WTC11 (cell line): ENCODE results near the gene GPR85. TPM values are rescaled to one million over a fixed set of nuclear protein-coding genes. Genes with fewer than 3 reads are reported as not detected.

ENCODE experiments used
- ATAC-seq: fragments of 200-7000 bp; cut with Tn5 transposase; 2 replicates; pipeline ENCODE4 v1.10.0; 2021; ENCODE audit warnings: mild to moderate bottlenecking, moderate library complexity
- CTCF ChIA-PET: fragments of 300-600 bp; sonication (Branson Sonifier 250); formaldehyde crosslinking; loops from one replicate; lab custom pipeline; 2021; ENCODE audit warnings: antibody characterized with exemption; lab: Charles Lee
- POLR2A ChIA-PET: fragments of 350-600 bp; sonication (Branson Sonifier 250); formaldehyde crosslinking; loops from one replicate; lab custom pipeline; 2021; ENCODE audit warnings: antibody characterized with exemption; lab: Charles Lee
- DNase-seq: peaks from one replicate; pipeline ENCODE4 v3.0.0; 2021; ENCODE audit warnings: low spot score
- H3K27ac Mint-ChIP-seq: 2 replicates; pipeline ENCODE4 v1.8.0; 2021; ENCODE audit warnings: mixed read lengths
- H3K27me3 Mint-ChIP-seq: 2 replicates; pipeline ENCODE4 v1.8.0; 2021; ENCODE audit warnings: low read depth, mild to moderate bottlenecking, moderate library complexity, mixed read lengths
- H3K36me3 Mint-ChIP-seq: 2 replicates; pipeline ENCODE4 v1.8.0; 2021; ENCODE audit warnings: mixed read lengths
- H3K4me1 Mint-ChIP-seq: 2 replicates; pipeline ENCODE4 v1.8.0; 2022; ENCODE audit warnings: mixed read lengths
- H3K4me3 Mint-ChIP-seq: 2 replicates; pipeline ENCODE4 v1.8.0; 2021; ENCODE audit warnings: mild to moderate bottlenecking, moderate library complexity, mixed read lengths
- H3K9me3 Mint-ChIP-seq: 2 replicates; pipeline ENCODE4 v1.8.0; 2021; ENCODE audit warnings: mixed read lengths
- ARID4B ChIP-seq: sonication (generic); formaldehyde crosslinking; IDR thresholded peaks from 2 replicates; pipeline ENCODE4 v1.8.0; 2023; ENCODE audit warnings: missing genetic modification reagents, mild to moderate bottlenecking, borderline replicate concordance
- ATF1 ChIP-seq: sonication (generic); formaldehyde crosslinking; IDR thresholded peaks from 2 replicates; pipeline ENCODE4 v1.8.1; 2023; ENCODE audit warnings: mild to moderate bottlenecking, moderate library complexity, missing genetic modification reagents
- CREB1 ChIP-seq: sonication (generic); formaldehyde crosslinking; IDR thresholded peaks from 2 replicates; pipeline ENCODE4 v1.8.0; 2023; ENCODE audit warnings: mild to moderate bottlenecking, missing genetic modification reagents
- E2F1 ChIP-seq: sonication (generic); formaldehyde crosslinking; IDR thresholded peaks from 2 replicates; pipeline ENCODE4 v1.8.0; 2022; ENCODE audit warnings: mild to moderate bottlenecking, missing genetic modification reagents
- E2F5 ChIP-seq: sonication (generic); formaldehyde crosslinking; IDR thresholded peaks from 2 replicates; pipeline ENCODE4 v1.8.1; 2022; ENCODE audit warnings: mild to moderate bottlenecking, moderate library complexity, missing genetic modification reagents
- ESRRA ChIP-seq: sonication (generic); formaldehyde crosslinking; IDR thresholded peaks from 2 replicates; pipeline ENCODE4 v1.8.1; 2022; ENCODE audit warnings: mild to moderate bottlenecking, missing genetic modification reagents, borderline replicate concordance
- ETV6 ChIP-seq: sonication (generic); formaldehyde crosslinking; IDR thresholded peaks from 2 replicates; pipeline ENCODE4 v1.8.1; 2022; ENCODE audit warnings: mild to moderate bottlenecking, missing genetic modification reagents
- FOXJ3 ChIP-seq: sonication (generic); formaldehyde crosslinking; IDR thresholded peaks from 2 replicates; pipeline ENCODE4 v1.9.0; 2021; ENCODE audit warnings: missing genetic modification reagents, mild to moderate bottlenecking, borderline replicate concordance
- GTF2I ChIP-seq: fragments of 250-450 bp; sonication (Bioruptor Pico); conservative IDR thresholded peaks from 2 replicates; pipeline ENCODE4 v1.4.0; 2021; ENCODE audit warnings: mild to moderate bottlenecking
- HMGXB4 ChIP-seq: sonication (generic); formaldehyde crosslinking; IDR thresholded peaks from 2 replicates; pipeline ENCODE4 v1.8.1; 2023; ENCODE audit warnings: mild to moderate bottlenecking, moderate library complexity, missing genetic modification reagents
- JAZF1 ChIP-seq: fragments of 250-450 bp; sonication (Bioruptor Pico); IDR thresholded peaks from 2 replicates; pipeline ENCODE4 v1.9.0; 2021; ENCODE audit warnings: moderate library complexity, mild to moderate bottlenecking, inconsistent platforms
- MXD4 ChIP-seq: fragments of 250-450 bp; sonication (Bioruptor Pico); IDR thresholded peaks from 2 replicates; pipeline ENCODE4 v1.8.0; 2021; ENCODE audit warnings: mild to moderate bottlenecking, moderate library complexity, borderline replicate concordance
- NFATC4 ChIP-seq: fragments of 250-450 bp; sonication (Bioruptor Pico); IDR thresholded peaks from 2 replicates; pipeline ENCODE4 v1.9.0; 2021; ENCODE audit warnings: mild to moderate bottlenecking
- NFYB ChIP-seq: sonication (generic); formaldehyde crosslinking; conservative IDR thresholded peaks from 2 replicates; pipeline ENCODE4 v1.8.0; 2022; ENCODE audit warnings: low read depth, missing genetic modification reagents
- PREB ChIP-seq: sonication (generic); formaldehyde crosslinking; IDR thresholded peaks from 2 replicates; pipeline ENCODE4 v1.8.1; 2022; ENCODE audit warnings: mild to moderate bottlenecking, missing genetic modification reagents, moderate library complexity, borderline replicate concordance
- SOX15 ChIP-seq: fragments of 250-450 bp; sonication (Bioruptor Pico); IDR thresholded peaks from 2 replicates; pipeline ENCODE4 v1.9.0; 2021; ENCODE audit warnings: mild to moderate bottlenecking
- TEAD4 ChIP-seq: sonication (generic); formaldehyde crosslinking; IDR thresholded peaks from 2 replicates; pipeline ENCODE4 v1.8.0; 2022; ENCODE audit warnings: mild to moderate bottlenecking, missing genetic modification reagents
- USF2 ChIP-seq: sonication (generic); formaldehyde crosslinking; IDR thresholded peaks from 2 replicates; pipeline ENCODE4 v1.8.1; 2023; ENCODE audit warnings: mild to moderate bottlenecking, missing genetic modification reagents, moderate library complexity
- ZBTB21 ChIP-seq: sonication (generic); formaldehyde crosslinking; IDR thresholded peaks from 2 replicates; pipeline ENCODE4 v1.8.1; 2023; ENCODE audit warnings: mild to moderate bottlenecking, missing genetic modification reagents, borderline replicate concordance
- ZNF263 ChIP-seq: sonication (generic); formaldehyde crosslinking; IDR thresholded peaks from 2 replicates; pipeline ENCODE4 v1.8.1; 2022; ENCODE audit warnings: low read depth, mild to moderate bottlenecking, moderate library complexity, missing genetic modification reagents
- ZNF317 ChIP-seq: sonication (generic); formaldehyde crosslinking; IDR thresholded peaks from 2 replicates; pipeline ENCODE4 v1.8.1; 2023; ENCODE audit warnings: low read depth, mild to moderate bottlenecking, moderate library complexity, missing genetic modification reagents, borderline replicate concordance
- ZNF396 ChIP-seq: fragments of 250-450 bp; sonication (Bioruptor Pico); IDR thresholded peaks from 2 replicates; pipeline ENCODE4 v1.8.0; 2021; ENCODE audit warnings: mild to moderate bottlenecking, moderate library complexity, borderline replicate concordance
- ZNF423 ChIP-seq: fragments of 250-450 bp; sonication (Bioruptor Pico); IDR thresholded peaks from 2 replicates; pipeline ENCODE4 v2.1.2; 2022; ENCODE audit warnings: mild to moderate bottlenecking, moderate library complexity
- total RNA-seq: library from RNA; stranded (reverse); gene quantifications from 3 replicates; pipeline ENCODE4 v1.2.3, GENCODE V29; 2021
- TF ChIP-seq, protein P1 (sequence below): fragments of 200-600 bp; IDR thresholded peaks from 2 replicates; pipeline ENCODE4 v1.8.0; 2022; ENCODE audit warnings: antibody characterized with exemption

The GPR85 gene
- total RNA-seq, 1 experiment from 2014 or later = 0.09 TPM

- TF ChIP-seq FOXJ3 (CRISPR knock-in tag) = no peak
- no peak for TF ChIP-seq NFYB (CRISPR knock-in tag)
- TF ChIP-seq ETV6 (CRISPR knock-in tag) = no peak
- TF ChIP-seq E2F5 (CRISPR knock-in tag) = no peak
- TF ChIP-seq, protein P1, sequence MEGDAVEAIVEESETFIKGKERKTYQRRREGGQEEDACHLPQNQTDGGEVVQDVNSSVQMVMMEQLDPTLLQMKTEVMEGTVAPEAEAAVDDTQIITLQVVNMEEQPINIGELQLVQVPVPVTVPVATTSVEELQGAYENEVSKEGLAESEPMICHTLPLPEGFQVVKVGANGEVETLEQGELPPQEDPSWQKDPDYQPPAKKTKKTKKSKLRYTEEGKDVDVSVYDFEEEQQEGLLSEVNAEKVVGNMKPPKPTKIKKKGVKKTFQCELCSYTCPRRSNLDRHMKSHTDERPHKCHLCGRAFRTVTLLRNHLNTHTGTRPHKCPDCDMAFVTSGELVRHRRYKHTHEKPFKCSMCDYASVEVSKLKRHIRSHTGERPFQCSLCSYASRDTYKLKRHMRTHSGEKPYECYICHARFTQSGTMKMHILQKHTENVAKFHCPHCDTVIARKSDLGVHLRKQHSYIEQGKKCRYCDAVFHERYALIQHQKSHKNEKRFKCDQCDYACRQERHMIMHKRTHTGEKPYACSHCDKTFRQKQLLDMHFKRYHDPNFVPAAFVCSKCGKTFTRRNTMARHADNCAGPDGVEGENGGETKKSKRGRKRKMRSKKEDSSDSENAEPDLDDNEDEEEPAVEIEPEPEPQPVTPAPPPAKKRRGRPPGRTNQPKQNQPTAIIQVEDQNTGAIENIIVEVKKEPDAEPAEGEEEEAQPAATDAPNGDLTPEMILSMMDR = no peak
- TF ChIP-seq JAZF1 (CRISPR knock-in tag) = no peak
- TF ChIP-seq GTF2I (CRISPR knock-in tag) = no peak
- no peak for TF ChIP-seq ZBTB21 (CRISPR knock-in tag)
Measured at GRCh38 chr7:113085781-113086390, 741 bp downstream of the GPR85 start (continued).

GRCh38 chr7:113084496-113085172 is 2.0 kb downstream of the GPR85 start:
- no peak for ATAC-seq
- no peak for TF ChIP-seq ARID4B (CRISPR knock-in tag)
- TF ChIP-seq SOX15 = no peak
- no peak for TF ChIP-seq E2F1 (CRISPR knock-in tag)
- TF ChIP-seq ESRRA (CRISPR knock-in tag) = no peak
- TF ChIP-seq CREB1 (CRISPR knock-in tag) = no peak
- TF ChIP-seq NFATC4 (CRISPR knock-in tag) = no peak
- TF ChIP-seq HMGXB4 (CRISPR knock-in tag) = no peak
- TF ChIP-seq TEAD4 = no peak
- no peak for TF ChIP-seq MXD4 (CRISPR knock-in tag)
- no peak for TF ChIP-seq ZNF396 (CRISPR knock-in tag)
- TF ChIP-seq ZNF423 = no peak
- no peak for TF ChIP-seq PREB (CRISPR knock-in tag)
- no peak for TF ChIP-seq ZNF263 (CRISPR knock-in tag)
- TF ChIP-seq ZNF317 = no peak
- TF ChIP-seq ATF1 (CRISPR knock-in tag) = no peak
- TF ChIP-seq USF2 = no peak
- TF ChIP-seq GTF2I (CRISPR knock-in tag) = no peak
- Mint-ChIP-seq H3K4me1 (peaks cover 18% of the 10 kb centered on the region), H3K9me3 (no peaks in the 10 kb centered on the region), H3K27me3 (peaks cover 71% of the 10 kb centered on the region), H3K36me3 (no peaks in the 10 kb centered on the region), H3K4me3 (no peak overlapping the region), H3K27ac (no peak overlapping the region)
- ChIA-PET CTCF (no interaction called here), POLR2A (no interaction called here)
- DNase-seq = no peak
